ENCODE measurements around the gene COTL1. TPM values are rescaled to one million over a fixed set of nuclear protein-coding genes. Genes with fewer than 3 reads are reported as not detected.

The COTL1 gene
- total and polyA plus RNA-seq, 9 of the 15 experiments (the other 6 are each of a cell fraction or from before 2014, with no cell fraction given): 27.7 to 185 (median 72.5) TPM

- Histone ChIP-seq H3K27me3 (ENCODE audit: control insufficient read depth in 2 of 2, insufficient read depth in 2 of 2, low read length in 2 of 2) (peaks cover 3 to 8% of the 10 kb centered on the region in 2 experiments; a peak in 3 of 5 replicates), H3K9me3 (replicated peaks; ENCODE audit: control insufficient read depth, insufficient read depth, low read depth, low read length) (no peaks in the 10 kb centered on the region), H3K27ac (ENCODE audit: extremely low read depth, low read depth, low read length) (no peak overlapping the region), H3K4me3 (no peak overlapping the region), H2AFZ (ENCODE audit: low read depth, low read length) (no peak overlapping the region), H4K20me1 (replicated peaks; ENCODE audit: control insufficient read depth, insufficient read depth, low read length) (no peaks in the 10 kb centered on the region), H3K9ac (ENCODE audit: insufficient read depth in 1 of 2, low read depth in 2 of 2, low read length in 2 of 2) (peak overlapping the region in 1 of 2 experiments; percentile 18; a peak in 1 of 4 replicates), H3K79me2 (ENCODE audit: control insufficient read depth, insufficient read depth, low read length) (no peaks in the 10 kb centered on the region), H3K9me1 (ENCODE audit: control insufficient read depth, insufficient read depth, low read length) (no peaks in the 10 kb centered on the region), H3K4me2 (ENCODE audit: insufficient read depth, low read length) (no peak overlapping the region), H3K4me1 (replicated peaks in 1 of 2; ENCODE audit: control insufficient read depth in 2 of 2, insufficient read depth in 2 of 2, low read length in 2 of 2) (peaks cover 9 to 11% of the 10 kb centered on the region in 2 experiments), H3K36me3 (ENCODE audit: control insufficient read depth, insufficient read depth, low read length) (no peaks in the 10 kb centered on the region)
- CTCF ChIA-PET (ENCODE audit: low intra/inter-chr PET ratio): no interaction called here
- no peak for ATAC-seq
- WGBS (ENCODE audit: insufficient coverage, low coverage, missing lambda C conversion rate): 61% methylated on average over 8 of the region's 8 CpGs
- in situ Hi-C loops (cut with MboI): no loop called here
- intact Hi-C loops (cut with micrococcal nuclease): no loop called here
- BruUV-seq (replicated peaks): no TSS peak
- TF ChIP-seq ZNF347 (CRISPR knock-in tag; IDR thresholded peaks at IDR 0.05; ENCODE audit: low read depth) (no peak), TEAD1 (CRISPR knock-in tag; IDR thresholded peaks at IDR 0.05) (0 out of 4 replicates have a peak, but pooled peaks of 1 of the 2 experiments have one; percentile 25), CHD4 (IDR thresholded peaks at IDR 0.05; ENCODE audit: insufficient read depth, insufficient replicate concordance, low read depth, low read length, poor library complexity, severe bottlenecking) (no peak), ZNF263 (CRISPR knock-in tag; IDR thresholded peaks at IDR 0.05; ENCODE audit: borderline replicate concordance) (peak; percentile 46; the same call in 1 of the 2 replicates), ZMIZ1 (IDR thresholded peaks at IDR 0.05; ENCODE audit: low read depth in 2 of 2, low read length in 2 of 2) (no peak), HNRNPK (IDR thresholded peaks at IDR 0.05; ENCODE audit: low read depth, low read length, poor library complexity, severe bottlenecking) (no peak), E2F5 (CRISPR knock-in tag; IDR thresholded peaks at IDR 0.05) (no peak), ARID3B (CRISPR knock-in tag; IDR thresholded peaks at IDR 0.05; ENCODE audit: borderline replicate concordance) (no peak), MAFF (IDR thresholded peaks at IDR 0.05; ENCODE audit: low read length) (no peak), ZBTB33 (CRISPR knock-in tag; IDR thresholded peaks at IDR 0.05) (peak; percentile 92)
- DNase-seq (ENCODE audit: extremely low read depth in 1 of 4, low spot score in 3 of 4): no peak
- no peak for FAIRE-seq
- POLR2A ChIA-PET: interaction anchor here (0.5 to 1.0 kb wide), 3 partner anchors 9 to 83 kb away, joined by 3 read pairs; no protein-coding TSS in a partner anchor
Observed at GRCh38 chr16:84643180-84643583, 25.3 kb upstream of the COTL1 start.

All from K562 (cell line).